DMS 273 treated with DMSO at 0.1 percent for 48 hours (cell line): ENCODE results near the gene SARDH.

Source experiments
- DNase-seq: peaks from one replicate; lab custom pipeline; 2025; lab: John Stamatoyannopoulos, UW

SARDH gene

DNA sequence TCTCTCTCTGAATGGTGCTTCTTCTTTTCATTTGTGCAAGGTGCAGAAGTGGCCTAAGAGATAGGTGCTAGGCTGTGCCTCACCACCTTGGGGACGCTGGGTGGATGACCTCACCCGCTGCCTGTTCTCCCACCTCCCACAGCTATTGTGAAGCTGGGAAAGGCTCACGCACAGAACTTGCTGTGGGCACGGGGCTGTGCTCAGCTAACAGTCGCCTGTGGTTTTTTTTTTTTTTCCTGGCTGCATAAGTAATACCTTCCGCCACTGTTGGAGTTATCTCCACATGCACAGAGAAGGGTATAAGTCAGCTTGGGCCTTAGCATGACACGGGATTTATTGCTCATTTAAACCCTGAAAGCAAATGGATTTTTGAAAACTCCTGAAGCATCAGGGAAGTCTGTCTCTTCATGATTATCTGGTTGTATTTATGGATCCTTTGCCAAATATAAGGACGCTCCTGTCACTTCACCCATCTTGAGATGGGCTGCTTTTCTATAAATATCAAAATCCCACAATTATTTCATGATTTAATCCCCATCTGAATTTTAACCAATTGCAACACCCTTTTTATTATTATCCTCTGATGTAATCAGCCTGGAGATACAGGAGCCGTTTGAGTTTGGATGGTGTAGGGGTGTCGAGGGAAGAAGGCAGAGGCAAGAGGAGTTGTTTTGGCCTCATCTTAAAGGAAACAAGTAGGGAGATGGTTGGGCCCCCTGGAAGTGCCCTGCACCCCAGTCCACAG, 93.0 kb downstream of the SARDH start:
- DNase-seq = no peak

DNA sequence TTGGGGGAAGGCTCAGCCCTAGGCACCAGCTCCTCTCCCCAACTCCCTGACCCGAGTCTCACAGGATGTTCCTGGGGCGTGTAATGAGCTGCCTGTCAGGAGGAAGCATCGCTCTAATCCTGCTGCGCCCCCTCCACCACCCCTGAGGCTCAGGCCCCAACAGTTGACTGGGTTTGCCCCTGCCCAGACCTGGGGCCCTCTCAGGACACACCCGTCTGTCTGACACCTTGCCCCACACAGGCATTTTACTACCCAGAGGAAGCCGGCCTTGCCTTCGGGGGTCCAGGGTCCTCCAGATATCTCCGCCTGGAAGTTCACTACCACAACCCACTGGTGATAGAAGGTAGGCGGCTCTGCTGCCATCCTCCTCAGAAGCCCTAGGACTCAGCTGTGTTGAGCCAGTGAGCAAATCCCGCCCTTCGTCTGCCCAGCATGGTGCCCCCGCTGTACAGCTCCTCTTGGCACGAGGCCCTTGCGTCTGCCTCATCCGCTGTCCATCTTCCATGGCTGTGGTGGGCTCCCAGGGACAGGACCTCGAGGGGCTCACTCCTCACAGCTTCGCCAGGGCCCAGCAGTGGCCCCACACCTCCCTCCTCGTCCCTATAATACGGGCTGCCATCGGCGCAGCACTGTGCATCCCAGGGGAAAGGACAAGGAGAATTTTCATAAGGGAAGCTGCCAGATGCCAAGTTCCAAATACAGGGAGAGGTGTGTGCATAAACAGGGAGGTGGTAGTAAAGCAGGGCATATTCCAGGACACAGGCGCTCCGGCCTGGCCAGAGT, 94.0 kb downstream of the SARDH start:
- no peak for DNase-seq

DNA sequence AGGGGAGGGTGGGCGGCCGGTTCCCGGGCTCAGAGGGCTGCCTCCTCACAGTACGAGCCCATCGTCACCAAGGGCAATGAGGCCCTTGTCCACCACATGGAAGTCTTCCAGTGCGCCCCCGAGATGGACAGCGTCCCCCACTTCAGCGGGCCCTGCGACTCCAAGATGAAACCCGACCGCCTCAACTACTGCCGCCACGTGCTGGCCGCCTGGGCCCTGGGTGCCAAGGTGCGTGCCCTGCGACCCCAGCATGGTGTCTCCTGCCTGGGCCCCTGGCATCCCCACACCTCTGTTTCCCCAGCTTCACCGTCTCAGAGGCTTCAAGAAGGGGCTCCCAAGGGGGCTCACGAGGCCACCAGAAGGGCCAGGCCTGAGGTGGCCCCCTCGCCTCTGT, 94.8 kb downstream of the SARDH start:
- no peak for DNase-seq

DNA sequence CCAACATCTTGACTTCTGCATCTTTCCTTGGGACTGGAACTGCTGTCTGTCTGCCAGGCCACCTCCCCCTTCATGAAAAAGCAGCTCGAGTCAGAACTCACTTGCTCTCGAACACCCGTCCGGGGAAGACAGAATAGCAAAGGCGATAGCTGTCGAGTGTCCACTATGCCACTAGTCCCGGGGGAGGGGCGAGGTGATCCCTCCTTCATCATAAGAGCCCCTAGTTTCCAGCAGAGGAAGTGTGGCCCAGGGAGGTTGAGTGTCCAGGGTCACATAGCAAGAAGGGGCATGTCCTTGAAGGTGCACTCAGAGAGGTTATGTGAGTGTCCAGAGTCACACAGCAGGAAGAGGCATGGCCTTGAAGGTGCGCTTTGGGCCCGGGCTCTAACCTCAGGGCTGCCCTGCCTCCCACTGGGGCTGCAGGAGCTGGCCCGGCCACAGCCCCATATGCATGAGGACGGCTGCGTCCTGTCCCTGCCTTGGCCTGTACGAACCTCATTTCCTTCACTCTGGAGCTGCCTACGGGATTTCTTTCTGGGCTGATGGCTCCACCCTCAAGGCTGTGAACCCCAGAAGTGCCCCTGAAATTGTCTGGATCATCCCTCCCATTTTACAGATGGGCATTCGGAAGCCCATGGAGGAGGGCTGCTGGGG, 95.3 kb downstream of the SARDH start:
- DNase-seq = no peak

DNA sequence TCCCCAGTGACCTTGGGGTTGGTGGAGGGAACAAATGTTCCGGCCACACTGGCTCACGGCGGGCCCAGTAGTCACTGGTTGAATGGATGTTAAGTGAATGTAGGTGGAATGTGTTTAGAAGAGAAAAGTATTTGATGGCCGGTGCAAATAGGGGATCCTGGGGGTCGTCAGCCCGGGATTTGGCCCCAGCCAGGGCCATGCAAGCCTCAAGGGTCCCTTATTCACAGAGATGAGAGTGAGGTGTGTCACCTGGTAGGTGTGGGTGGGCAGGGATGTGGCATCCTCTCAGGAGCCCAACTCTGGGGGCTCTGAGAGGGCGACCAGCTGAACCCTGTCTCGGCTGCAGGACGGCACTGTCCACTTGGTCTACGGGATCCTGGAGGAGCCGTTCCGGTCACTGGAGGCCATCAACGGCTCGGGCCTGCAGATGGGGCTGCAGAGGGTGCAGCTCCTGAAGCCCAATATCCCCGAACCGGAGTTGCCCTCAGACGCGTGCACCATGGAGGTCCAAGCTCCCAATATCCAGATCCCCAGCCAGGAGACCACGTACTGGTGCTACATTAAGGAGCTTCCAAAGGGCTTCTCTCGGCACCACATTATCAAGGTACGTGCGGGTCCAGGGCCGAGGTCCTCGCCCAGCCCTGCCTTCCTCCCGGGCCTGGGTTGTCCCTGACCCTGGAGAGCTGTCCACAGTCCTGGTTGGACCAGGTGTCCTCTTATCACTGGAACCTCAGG, 96.1 kb downstream of the SARDH start:
- DNase-seq = no peak

DNA sequence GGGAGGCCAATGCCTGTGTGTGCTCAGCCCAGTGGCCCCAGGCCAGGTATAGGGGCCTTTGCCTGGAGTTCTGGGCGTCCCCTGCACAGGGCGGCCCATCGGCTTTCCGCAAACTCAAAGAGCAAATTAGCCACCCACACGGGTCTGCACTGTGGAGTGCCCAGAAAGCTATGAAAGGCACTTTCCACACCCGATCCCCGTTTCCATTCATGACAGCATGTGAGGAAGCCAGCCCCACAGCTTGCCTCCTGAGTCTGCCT, 96.8 kb downstream of the SARDH start:
- DNase-seq = no peak

DNA sequence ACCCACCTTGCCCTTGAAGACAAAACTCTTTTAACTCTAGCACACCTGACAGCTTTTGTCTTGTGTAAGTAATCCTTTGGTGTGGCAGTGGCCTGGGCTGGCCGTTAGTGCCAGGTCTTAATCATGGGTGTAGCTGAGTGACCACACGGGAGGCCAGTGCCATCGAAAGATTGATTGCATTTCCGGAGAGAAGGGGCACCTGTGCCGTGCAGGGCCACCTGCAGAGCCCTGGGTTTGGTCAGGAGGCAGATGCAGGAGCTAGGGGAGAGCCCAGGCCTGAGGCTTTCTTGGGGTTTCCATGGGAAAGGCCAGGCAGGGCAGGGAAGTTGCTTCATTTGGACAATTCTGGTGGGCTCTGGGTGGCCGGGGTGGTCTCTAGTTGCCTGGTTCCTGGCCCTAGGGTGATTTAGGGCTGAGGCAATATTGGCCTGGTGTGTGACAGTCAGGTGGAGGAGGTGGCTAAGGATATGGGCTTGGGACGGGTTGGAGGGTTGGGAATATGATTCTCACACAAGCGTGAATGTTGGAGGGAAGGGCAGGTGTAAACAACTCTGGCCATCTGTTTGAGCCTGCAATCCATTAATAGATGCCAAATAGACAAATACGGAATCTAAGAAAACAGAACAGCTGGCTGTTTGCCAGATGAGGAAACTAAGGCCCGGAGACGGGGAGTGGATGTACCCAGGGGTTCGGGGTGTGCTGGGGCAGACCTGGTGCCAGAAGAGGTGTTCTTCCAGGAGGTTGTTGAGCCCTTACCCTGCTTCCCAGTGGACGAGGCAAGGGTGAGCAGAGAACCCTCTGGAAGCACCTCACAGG, 97.4 kb downstream of the SARDH start:
- no peak for DNase-seq

DNA sequence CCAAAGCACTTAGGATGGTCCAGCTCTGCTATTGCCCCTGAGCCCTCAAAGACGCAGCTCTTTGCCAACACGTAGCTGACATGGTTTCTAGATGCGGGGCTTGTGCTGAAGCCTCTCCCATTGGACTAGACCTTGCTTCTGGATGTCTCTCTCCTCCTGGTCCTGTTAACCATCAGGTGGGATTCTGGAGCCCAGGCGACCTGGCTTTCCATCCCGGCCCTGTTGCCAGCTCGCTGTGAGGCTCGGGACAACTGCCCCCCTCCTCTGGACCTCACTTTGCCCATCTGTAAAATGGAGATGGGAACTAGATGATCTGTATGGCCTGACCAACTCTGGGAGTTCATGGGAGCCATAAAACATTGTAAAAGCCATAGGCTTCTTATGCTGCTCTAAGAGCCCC, 98.0 kb downstream of the SARDH start:
- no peak for DNase-seq

DNA sequence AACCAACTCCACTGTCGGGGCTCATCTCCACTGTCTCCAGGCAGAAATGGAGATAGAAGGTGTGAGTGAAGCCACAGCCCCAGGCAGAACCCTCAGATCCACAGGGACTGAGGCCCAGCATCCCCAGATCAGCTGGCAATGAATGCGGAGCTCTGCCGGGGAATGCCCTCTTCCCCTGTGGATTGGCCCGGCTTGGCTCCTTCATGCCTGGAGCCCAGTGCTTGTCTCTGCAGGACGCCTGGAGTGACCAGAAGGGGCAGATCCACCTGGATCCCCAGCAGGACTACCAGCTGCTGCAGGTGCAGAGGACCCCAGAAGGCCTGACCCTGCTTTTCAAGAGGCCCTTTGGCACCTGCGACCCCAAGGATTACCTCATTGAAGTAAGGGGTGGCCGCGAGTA, 98.5 kb downstream of the SARDH start:
- no peak for DNase-seq

DNA sequence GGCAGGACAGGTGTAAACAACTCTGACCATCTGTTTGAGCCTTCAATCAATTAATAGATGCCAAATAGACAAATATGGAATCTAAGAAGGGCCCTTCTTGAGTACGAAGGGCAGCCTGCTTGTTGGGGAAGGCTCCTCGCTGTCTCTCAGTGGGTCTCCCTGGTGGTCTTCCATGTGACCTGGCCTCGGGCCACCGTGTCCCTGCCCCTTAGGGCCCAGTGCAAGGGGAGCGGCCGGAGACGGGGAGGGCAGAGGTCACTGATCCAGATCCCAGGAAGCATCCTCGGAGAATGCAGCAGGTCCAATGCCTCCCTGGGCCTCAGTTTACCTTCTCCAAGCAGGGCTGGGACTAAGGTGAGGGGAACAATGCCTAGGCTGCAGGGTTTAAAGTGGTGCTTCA, 99.4 kb downstream of the SARDH start:
- no peak for DNase-seq

DNA sequence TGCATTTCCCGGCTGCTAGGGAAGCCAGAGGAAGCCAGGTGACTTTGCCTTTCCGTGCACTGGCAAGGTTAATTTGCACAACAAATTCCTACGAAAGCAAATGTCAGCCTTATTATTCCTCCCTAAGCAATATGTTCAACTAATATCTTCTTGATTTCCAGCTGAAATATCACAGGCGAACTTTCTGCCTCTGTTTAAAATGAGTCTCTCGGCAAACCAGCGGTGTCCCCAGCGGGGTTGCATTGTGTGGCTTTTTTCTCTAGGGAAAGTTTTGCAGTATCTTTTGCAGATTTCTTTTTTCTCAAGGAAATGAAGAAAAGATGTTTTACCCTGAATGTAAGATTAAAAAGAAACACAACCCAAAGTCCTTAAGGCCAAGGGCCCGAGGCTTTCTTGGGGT, 100.1 kb downstream of the SARDH start:
- DNase-seq = no peak

DNA sequence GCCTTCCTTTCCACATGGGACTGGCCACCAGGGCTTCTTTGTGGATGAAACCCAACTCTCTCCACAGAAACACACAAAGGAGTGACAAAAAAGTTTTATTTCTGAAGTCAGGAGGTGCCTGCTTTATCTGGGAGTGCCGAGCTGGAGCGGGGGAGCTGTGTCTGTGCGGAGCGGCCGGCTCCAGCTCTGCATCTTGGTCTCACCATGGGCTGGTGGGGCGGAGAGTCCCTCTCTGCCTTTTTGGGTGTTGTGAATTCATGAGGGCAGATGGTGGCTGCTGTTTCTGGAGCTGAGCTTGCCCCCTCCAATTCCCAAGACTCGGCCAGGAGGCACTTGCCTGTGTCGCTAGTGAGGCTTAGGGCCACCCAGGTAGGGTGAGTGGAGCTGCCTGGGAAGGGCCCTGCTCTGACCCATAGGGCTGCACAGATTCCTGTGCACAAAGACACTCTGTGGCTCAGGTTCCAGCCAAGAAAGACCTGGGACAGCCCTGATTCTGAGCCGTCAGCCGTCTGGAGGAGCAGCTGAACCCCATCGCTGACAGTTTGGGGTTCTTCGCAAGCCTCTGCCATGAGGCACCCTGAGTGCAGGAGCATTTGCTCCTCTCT, 100.6 kb downstream of the SARDH start:
- no peak for DNase-seq

DNA sequence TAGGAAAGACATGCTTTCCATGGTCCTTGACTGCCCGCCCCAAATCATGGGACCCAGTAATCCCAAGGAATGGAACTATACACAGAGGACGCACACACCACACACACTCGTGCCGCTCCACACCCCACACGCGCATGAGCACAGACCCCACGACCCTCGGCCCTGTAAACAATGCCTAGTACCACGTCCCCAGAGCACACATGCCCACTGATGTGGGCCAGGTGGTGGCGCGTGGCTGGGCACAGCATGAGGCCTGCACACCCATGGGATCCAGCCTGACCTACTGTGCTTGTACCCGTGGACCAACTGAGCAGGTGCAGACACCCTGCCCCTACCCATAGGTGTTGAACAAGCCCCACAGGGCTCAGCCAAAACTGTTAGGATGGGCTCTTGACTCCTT, 101.2 kb downstream of the SARDH start:
- no peak for DNase-seq

DNA sequence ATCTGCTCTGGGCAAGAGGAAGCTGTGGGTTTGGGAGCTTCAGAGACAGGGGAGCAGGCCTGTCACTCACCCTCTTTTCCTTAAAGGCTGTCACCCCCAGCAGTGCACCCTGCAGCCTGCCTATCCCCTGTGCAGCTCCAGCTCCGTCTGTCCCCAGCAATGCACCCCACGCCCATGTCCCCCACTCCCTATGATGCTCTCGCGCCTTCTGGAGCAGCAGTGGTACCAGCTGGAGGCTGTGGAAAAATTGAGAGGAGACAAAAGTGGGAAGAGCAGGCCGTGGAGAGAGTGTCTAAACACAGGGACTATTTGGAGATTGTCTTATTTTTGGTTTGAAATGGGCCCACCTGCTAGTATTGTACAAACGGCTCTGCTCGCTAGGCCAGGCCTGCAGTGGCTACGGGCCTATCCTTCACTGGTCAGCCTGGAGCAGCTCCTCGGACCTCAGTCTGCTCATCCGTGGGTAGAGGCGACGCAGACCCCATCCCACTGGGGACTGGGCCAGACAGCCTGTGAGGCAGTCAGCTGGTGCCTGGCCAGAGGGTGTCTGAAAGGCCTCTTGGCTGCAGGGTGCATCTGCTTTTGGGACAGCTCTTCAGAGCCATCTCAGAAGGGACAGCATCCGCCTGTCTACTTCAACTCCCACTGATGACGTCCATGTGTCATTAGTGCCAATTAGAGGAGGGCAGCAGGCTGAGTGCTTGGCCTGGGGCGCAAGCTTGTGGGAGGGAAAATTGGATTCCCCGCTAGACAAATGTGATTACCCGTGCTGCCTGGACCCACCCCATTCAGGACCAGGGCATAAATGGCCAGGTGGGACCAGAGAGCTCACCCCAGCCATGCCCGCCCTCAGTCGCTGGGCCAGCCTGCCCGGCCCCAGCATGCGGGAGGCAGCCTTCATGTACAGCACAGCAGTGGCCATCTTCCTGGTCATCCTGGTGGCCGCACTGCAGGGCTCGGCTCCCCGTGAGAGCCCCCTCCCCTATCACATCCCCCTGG, 102.3 kb downstream of the SARDH start, which contains the start of gene DBH:
TSS of gene DBH (plus strand) at position 831 of the 999 bp plus-strand sequence. CDS start at position 840, 9 bp downstream.
- no peak for DNase-seq

DNA sequence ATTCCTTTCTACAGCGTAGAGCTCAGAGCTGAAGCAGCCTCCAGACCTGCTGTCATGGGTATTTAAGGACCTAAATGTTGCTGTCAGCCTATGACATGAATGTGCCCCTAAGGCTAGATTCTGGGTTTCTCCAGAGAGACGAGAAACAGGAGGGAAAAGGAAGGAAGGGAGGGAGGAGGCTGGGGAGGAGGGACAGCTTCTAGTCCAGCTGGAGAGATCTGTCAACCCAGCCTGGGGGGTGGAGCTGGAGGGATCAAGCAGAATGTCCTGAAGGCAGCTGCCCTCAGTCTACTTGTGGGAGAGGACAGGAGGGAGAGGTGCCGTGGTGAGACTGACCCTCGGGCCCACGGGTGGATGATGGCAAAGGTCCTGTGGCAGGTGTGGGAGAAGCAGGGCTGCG, 103.1 kb downstream of the SARDH start:
- no peak for DNase-seq

DNA sequence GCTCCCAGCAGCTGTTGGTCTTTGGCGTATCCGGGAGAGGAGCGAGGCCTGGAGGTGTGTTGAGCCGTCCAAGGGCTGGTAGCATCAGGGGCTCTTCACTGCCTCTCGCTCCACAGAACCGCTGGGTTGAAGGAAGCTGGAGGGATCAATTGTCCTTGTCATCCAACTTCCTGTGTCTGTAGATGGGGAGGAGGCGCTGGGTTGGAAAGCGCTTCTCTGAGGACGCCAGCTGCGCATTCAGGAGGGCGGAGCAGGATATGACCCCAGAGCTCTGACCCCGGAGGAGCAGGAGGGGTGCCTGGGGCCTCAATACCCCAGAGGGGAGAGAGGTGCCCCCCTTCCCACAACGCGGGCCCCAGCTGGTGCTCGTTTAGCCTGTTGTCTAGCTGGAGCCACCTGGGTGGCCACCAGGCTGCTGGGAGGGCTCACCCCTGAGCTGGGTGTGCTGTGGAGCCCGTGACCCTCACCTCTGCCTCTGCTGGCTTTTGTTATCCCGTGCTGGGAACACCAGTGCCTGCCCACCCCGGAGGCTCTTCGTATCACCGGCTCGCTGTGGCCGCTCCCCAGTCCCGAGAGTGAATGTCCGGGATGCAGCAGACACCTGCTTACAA, 104.0 kb downstream of the SARDH start:
- DNase-seq = no peak

DNA sequence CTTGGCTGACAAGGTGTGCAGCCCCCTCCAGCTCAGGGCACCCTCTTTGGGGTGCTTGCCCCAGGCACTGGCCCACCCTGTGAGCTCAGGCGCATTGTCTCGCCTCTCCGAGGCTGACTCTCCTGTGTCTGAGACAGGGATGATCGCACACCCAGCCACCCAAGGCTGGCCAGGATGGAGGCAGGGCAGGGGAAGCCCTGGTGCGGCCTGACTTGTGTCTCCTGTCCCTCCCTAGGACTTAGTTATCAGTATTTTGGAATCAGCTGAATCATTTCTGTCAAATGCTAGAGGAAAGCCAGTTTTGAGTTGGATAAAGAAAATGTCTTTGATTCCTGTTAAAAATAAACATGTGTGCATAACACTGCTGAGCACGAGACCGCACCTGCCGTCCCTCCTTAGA, 104.5 kb downstream of the SARDH start:
- no peak for DNase-seq

DNA sequence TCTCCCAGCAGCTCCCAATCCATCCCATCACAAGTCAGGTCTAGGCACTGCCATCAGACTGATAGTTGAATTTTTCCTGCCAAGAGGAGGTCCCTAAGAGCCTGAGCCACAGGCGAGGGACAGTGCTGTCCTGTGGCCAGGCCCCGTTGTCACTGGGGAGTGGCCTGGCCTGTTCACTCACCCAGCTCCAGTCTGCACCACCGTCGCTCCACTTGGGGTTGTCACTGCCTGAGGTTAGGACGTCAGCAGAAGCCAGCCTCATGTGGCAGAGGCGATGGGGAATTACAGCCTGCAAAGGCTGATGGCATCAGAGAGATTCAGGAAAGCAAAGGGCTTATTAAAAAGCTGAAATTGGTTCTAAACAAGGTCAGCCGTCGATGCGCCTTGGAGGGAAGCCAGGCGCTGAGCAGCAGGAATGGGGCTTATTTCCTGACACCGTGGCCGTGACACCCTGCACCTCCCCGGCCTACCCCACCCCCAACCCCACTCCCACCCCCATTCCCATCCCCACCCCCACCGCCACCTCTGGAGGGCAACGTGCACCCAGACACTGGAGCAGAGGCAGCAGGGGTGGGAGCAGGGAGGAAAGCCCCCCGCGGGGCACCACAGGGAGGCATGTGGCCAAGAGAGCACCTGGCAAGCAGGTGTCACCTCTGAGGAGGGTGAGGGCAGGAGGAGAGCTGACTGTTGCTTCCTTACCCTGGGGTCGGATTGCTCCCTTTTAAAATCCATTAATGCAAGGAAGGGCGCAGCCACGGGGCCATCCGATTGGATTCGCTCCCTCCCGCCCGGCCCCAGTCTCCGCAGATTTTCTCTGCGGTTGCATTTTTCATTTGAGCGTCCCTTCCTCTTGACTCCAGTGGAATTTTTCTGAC, 105.1 kb downstream of the SARDH start:
- DNase-seq = no peak

DNA sequence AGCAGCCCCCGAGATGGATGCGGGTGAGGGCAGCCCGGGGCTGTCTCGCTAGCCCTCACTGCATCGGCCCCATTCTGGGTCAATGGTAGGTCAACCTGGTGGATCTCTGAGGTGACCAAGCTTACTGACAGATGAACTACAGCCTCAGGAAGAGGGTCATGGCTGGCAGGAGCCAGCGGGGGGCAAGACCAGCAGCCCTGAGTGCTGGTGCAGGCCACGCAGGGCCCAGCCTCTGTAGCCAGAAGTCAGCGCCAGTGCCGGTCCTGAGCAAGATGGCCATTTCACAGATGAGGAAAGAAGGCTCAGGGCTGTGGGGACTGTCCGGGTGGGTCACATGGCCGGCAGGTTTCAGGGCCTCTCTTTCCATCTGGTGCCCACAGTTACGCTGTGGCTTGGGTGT, 107.0 kb downstream of the SARDH start:
- no peak for DNase-seq
